ENCODE results near the gene SPDYC. TPM values are rescaled to one million over a fixed set of nuclear protein-coding genes. Genes with fewer than 3 reads are reported as not detected.

Gene SPDYC
- total RNA-seq, 1 donor from 2014 or later: not detected

DNA sequence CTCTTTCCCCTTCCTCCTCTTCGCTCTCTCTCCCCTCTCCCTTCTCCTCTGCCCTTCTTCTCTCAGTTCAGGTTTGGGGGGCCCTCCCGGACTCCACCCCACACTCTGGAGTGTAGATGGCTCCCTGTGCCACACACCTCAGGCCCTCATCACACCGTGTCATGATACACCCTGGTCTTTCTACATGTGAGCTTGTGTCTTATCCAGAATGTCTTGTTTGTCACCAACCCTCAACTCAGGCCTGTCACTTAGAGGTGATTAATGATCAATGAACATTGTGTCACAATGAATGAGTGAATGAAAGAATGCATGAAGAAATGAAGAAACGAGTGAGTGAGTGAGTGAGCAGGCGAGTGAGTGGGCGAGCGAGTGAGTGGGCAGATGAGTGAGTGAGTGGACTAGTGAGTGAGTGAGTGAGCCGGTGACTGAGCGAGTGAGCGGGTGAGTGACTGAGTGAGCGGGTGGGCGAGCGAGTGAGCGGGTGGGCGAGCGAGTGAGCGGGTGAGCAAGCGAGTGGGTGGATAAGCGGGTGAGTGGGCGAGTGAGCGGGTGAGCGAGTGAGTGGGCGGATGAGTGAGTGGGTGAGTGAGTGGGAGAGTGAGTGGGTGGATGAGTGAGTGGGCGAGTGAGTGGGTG lies 45.5 kb downstream of the SPDYC start:
- Mint-ChIP-seq H3K27ac (ENCODE audit: unreplicated experiment) (peak overlapping the region; percentile 19), H3K9me3 (ENCODE audit: unreplicated experiment) (peaks cover 12% of the 10 kb centered on the region), H3K36me3 (ENCODE audit: unreplicated experiment) (peaks cover 5% of the 10 kb centered on the region), H3K4me1 (ENCODE audit: low read depth, unreplicated experiment) (peaks cover 2% of the 10 kb centered on the region), H3K27me3 (ENCODE audit: unreplicated experiment) (peaks cover 8% of the 10 kb centered on the region), H3K4me3 (ENCODE audit: unreplicated experiment) (peak overlapping the region; percentile 2)
- DNase-seq: no peak
- TF ChIP-seq, protein P1, sequence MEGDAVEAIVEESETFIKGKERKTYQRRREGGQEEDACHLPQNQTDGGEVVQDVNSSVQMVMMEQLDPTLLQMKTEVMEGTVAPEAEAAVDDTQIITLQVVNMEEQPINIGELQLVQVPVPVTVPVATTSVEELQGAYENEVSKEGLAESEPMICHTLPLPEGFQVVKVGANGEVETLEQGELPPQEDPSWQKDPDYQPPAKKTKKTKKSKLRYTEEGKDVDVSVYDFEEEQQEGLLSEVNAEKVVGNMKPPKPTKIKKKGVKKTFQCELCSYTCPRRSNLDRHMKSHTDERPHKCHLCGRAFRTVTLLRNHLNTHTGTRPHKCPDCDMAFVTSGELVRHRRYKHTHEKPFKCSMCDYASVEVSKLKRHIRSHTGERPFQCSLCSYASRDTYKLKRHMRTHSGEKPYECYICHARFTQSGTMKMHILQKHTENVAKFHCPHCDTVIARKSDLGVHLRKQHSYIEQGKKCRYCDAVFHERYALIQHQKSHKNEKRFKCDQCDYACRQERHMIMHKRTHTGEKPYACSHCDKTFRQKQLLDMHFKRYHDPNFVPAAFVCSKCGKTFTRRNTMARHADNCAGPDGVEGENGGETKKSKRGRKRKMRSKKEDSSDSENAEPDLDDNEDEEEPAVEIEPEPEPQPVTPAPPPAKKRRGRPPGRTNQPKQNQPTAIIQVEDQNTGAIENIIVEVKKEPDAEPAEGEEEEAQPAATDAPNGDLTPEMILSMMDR (IDR thresholded peaks at IDR 0.05; ENCODE audit: partially characterized antibody, unreplicated experiment): no peak

DNA sequence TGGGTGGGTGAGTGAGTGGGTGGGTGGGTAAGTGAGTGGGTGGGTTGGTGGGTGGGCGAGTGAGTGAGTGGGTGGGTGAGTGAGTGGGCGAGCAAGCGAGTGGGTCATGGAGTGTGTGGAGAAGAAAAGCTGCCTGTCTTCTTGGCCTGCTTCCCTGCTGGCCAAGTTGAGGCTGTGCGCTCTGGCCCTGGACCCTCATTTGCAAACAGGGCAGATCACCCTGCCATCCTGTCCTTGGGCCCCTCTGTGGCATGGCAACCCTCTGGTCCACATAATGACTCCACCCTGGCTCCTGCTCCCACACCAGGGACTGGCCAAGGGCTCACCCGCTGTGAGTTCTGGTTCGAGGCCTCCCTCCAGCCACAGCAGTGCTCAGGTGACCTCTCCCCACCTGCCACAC lies 46.8 kb downstream of the SPDYC start:
- no peak for DNase-seq
- no peak overlapping the region for H3K4me3 Mint-ChIP-seq (ENCODE audit: unreplicated experiment)
- peaks cover 12% of the 10 kb centered on the region for H3K9me3 Mint-ChIP-seq (ENCODE audit: unreplicated experiment)
- TF ChIP-seq, protein P1 (IDR thresholded peaks at IDR 0.05; ENCODE audit: partially characterized antibody, unreplicated experiment): no peak
- peaks cover 2% of the 10 kb centered on the region for H3K4me1 Mint-ChIP-seq (ENCODE audit: low read depth, unreplicated experiment)
- H3K27me3 Mint-ChIP-seq (ENCODE audit: unreplicated experiment): peaks cover 8% of the 10 kb centered on the region
- peaks cover 5% of the 10 kb centered on the region for H3K36me3 Mint-ChIP-seq (ENCODE audit: unreplicated experiment)
- no peak overlapping the region for H3K27ac Mint-ChIP-seq (ENCODE audit: unreplicated experiment)

DNA sequence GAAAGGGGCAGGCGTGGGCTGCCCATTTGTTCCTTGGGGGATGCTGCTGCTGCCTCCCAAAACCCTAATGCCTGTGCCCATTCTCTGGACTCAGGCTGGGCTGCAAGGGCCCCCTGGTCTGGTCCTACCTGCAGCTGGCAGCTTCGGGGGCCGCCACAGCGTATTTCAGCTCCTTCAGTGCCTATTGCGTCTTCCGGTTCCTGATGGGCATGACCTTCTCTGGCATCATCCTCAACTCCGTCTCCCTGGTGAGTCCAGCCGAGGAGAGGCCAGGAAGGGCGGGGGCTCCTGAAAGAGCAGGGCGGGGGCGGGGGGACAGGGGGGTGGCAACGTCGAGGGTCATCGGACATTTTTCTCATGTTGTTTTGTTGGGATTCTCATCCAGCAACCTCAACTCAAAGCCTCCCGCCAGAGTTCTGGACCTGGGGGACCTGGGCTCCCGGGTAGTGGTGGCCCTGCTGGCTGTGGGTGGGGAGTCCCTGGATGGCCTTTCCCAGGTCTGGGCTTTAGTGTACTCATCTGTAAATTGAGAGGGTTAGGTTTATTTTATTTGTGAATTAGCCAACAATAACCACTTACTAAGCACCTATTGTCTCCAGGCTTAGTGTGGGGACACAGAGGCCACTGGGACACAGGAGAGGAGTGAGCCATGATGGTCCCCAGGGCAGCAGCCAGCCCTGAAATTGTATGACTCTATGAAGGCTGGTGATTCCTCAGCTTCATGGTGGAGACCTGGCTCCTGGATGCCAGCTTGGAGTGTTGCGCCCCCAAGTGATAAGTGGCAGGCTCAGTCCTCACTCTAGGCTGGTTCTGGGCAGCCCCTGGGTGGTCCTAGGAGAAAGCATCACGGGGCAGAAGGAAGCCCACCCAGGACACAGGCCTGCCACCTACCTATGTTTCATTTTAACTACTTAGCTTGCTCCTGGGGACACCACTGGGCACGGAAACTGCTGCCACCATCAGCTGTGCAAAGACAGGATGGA lies 47.7 kb downstream of the SPDYC start:
- Mint-ChIP-seq H3K27me3 (ENCODE audit: unreplicated experiment) (peaks cover 9% of the 10 kb centered on the region), H3K4me3 (ENCODE audit: unreplicated experiment) (no peak overlapping the region), H3K36me3 (ENCODE audit: unreplicated experiment) (peaks cover 5% of the 10 kb centered on the region), H3K4me1 (ENCODE audit: low read depth, unreplicated experiment) (peaks cover 2% of the 10 kb centered on the region), H3K9me3 (ENCODE audit: unreplicated experiment) (peaks cover 12% of the 10 kb centered on the region), H3K27ac (ENCODE audit: unreplicated experiment) (no peak overlapping the region)
- no peak for DNase-seq
- TF ChIP-seq, protein P1 (IDR thresholded peaks at IDR 0.05; ENCODE audit: partially characterized antibody, unreplicated experiment): no peak

DNA sequence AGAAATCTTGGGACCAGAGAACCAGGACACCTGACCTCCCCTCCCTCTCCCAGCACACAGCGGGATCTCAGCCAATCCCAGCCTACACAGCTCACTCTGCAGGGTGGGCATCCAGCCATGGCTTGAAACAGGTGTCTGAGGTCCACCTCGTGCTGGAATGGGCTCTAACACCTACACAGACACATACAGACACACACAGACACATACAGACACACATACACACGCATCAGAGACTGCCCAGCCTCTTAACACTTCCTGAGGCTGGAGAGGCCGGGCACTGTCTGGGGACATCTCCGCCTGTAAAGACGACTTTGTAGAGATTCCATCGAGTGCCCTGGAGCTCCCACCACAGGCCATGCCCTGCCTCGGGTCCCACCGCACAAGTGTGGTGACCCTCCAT lies 48.4 kb downstream of the SPDYC start:
- Mint-ChIP-seq H3K4me1 (ENCODE audit: low read depth, unreplicated experiment) (peaks cover 2% of the 10 kb centered on the region), H3K27ac (ENCODE audit: unreplicated experiment) (no peak overlapping the region), H3K36me3 (ENCODE audit: unreplicated experiment) (peaks cover 5% of the 10 kb centered on the region), H3K4me3 (ENCODE audit: unreplicated experiment) (no peak overlapping the region), H3K27me3 (ENCODE audit: unreplicated experiment) (peaks cover 6% of the 10 kb centered on the region), H3K9me3 (ENCODE audit: unreplicated experiment) (peaks cover 7% of the 10 kb centered on the region)
- no peak for DNase-seq
- TF ChIP-seq, protein P1 (IDR thresholded peaks at IDR 0.05; ENCODE audit: partially characterized antibody, unreplicated experiment): no peak

DNA sequence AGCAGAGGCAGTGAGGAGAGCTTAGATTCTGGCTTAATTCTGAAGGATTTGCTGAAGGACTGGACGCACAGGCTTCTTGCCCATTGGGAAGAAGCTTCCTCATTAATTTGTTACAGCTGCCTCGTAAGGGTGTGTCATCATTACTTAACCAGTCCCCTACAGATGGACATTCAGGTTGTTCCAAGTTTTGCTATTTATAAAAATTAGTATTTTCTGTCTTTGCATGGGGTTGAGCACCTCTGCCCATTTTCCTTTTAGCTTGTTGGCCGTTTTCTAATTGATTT lies 49.8 kb downstream of the SPDYC start:
- DNase-seq: no peak
- Mint-ChIP-seq H3K9me3 (ENCODE audit: unreplicated experiment) (peaks cover 4% of the 10 kb centered on the region), H3K4me3 (ENCODE audit: unreplicated experiment) (no peak overlapping the region), H3K4me1 (ENCODE audit: low read depth, unreplicated experiment) (no peaks in the 10 kb centered on the region), H3K36me3 (ENCODE audit: unreplicated experiment) (peaks cover 5% of the 10 kb centered on the region), H3K27ac (ENCODE audit: unreplicated experiment) (no peak overlapping the region), H3K27me3 (ENCODE audit: unreplicated experiment) (peaks cover 6% of the 10 kb centered on the region)
- TF ChIP-seq, protein P1 (IDR thresholded peaks at IDR 0.05; ENCODE audit: partially characterized antibody, unreplicated experiment): no peak

Data from glutamatergic neuron (in vitro differentiated cells).